Lower leg skin (tissue), 3 donors: ENCODE measurements around the gene NNMT.

Experiments
- CTCF ChIP-seq, 3 donors: fragments of 450-650 bp; IDR thresholded peaks; one replicate each; pipeline ENCODE4 v1.5.1; 2016; ENCODE audit warnings: antibody characterized with exemption in 3 of 3, mild to moderate bottlenecking in 3 of 3, moderate library complexity in 2 of 3
- POLR2A ChIP-seq, 2 donors: fragments of 450-650 bp; IDR thresholded peaks; one replicate each; pipeline ENCODE4 v1.6.1; 2016 to 2017; ENCODE audit warnings: antibody characterized with exemption in 2 of 2, mild to moderate bottlenecking in 1 of 2, moderate library complexity in 1 of 2

DNA sequence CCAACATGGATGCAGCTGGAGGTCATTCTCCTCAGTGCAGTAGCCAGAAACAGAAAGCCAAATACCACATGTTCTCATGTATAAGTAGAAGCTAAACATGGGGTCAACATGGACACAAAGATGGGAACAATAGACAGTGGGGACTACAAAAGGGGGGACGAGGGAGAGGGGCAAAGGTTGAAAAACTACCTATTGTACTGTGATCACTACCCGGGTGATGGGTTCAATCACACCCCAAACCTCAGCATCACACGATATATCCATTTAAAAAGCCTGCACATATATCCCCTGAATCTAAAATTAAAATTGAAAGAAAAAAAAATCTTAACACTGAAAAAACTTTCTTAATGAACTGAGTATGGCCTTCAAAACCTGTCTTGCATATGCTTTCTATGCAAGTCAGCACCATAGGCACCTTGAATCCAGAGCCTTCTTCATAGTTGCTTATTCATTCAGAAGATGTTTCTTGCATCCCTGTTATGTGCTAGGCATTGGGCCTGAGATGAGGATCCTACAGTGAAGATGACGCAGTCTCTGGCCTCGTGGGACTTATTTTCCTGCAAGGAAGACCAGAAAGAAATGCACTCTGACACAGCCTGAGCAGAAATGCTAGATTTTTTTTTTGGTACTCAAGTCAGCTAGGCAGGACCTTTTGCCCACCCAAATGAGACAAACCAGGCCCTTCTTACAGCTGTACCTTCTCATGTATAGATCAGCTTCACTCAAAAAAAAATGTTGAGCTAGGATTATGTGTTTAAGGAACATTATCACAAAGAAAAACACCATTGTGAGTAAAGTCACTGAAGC lies 21.0 kb downstream of the NNMT start:
- TF ChIP-seq CTCF (IDR thresholded peaks at IDR 0.05) (no peak), POLR2A (IDR thresholded peaks at IDR 0.05) (no peak)
